OCI-LY3 (cell line): Measurements from ENCODE around the gene DEDD2.

ENCODE experiments used
- H2AFZ ChIP-seq: fragments of 200-600, 300-600 bp; shearing (Covaris generic); 2 replicates; pipeline ENCODE4 v1.6.0; 2014; ENCODE audit warnings: antibody characterized with exemption, low read depth, low read length
- H3K27ac ChIP-seq: fragments of 200-600, 300-600 bp; sonication (generic); 2 replicates; pipeline ENCODE4 v1.5.1; 2014; ENCODE audit warnings: mild to moderate bottlenecking, low read length, moderate library complexity, mixed read lengths
- H3K27me3 ChIP-seq: fragments of 200-600, 300-600 bp; sonication (generic); 2 replicates; pipeline ENCODE4 v1.6.1; 2014; ENCODE audit warnings: low read depth, low read length, mixed read lengths
- H3K36me3 ChIP-seq: fragments of 200-600, 300-600 bp; sonication (generic); replicated peaks from 2 replicates; pipeline ENCODE3; 2014; ENCODE audit warnings: low read depth, low read length, mixed read lengths
- H3K4me1 ChIP-seq: fragments of 300-600, 200-600 bp; sonication (generic); 2 replicates; pipeline ENCODE4 v1.6.1; 2014; ENCODE audit warnings: low read length, mixed read lengths
- H3K4me2 ChIP-seq: fragments of 200-600, 300-600 bp; sonication (generic); 2 replicates; pipeline ENCODE4 v1.6.1; 2014; ENCODE audit warnings: low read length, mixed read lengths
- H3K4me3 ChIP-seq: fragments of 300-600, 200-600 bp; sonication (generic); 2 replicates; pipeline ENCODE4 v1.5.1; 2014; ENCODE audit warnings: antibody characterized with exemption, mild to moderate bottlenecking, low read length, moderate library complexity
- H3K79me2 ChIP-seq: fragments of 300-600, 200-600 bp; shearing (Covaris generic); 2 replicates; pipeline ENCODE4 v1.6.1; 2014; ENCODE audit warnings: mild to moderate bottlenecking, low read length, mixed read lengths
- H3K9ac ChIP-seq: fragments of 300-600, 200-600 bp; shearing (Covaris generic); 2 replicates; pipeline ENCODE4 v1.6.0; 2014; ENCODE audit warnings: mild to moderate bottlenecking, low read length, moderate library complexity
- H3K9me3 ChIP-seq: fragments of 200-600, 300-600 bp; shearing (Covaris generic); 2 replicates; pipeline ENCODE4 v1.6.1; 2014; ENCODE audit warnings: low read length, mixed read lengths; ENCODE audit not compliant: insufficient read depth
- H4K20me1 ChIP-seq: fragments of 200-600, 300-600 bp; sonication (generic); 2 replicates; pipeline ENCODE4 v1.6.1; 2016; ENCODE audit warnings: low read length, mixed read lengths; ENCODE audit not compliant: insufficient read depth
- EZH2phosphoT487 ChIP-seq: fragments of 200-600 bp; shearing (Covaris generic); IDR thresholded peaks from 2 replicates; pipeline ENCODE4 v1.6.1; 2018; ENCODE audit warnings: antibody characterized with exemption, mixed run types, low read depth
- TF ChIP-seq, protein P1 (sequence below): fragments of 200-600, 300-600 bp; sonication (generic); IDR thresholded peaks from 2 replicates; pipeline ENCODE4 v1.5.1; 2014; ENCODE audit warnings: antibody characterized with exemption, low read length, low read depth

DEDD2 gene

GRCh38 chr19:42228641-42229040 lies 11.2 kb upstream of the DEDD2 start:
- no peak overlapping the region for H3K4me2 ChIP-seq
- peaks cover 72% of the 10 kb centered on the region for H3K36me3 ChIP-seq
- no peak overlapping the region for H3K27ac ChIP-seq
- H3K27me3 ChIP-seq, result no peaks in the 10 kb centered on the region
- no peaks in the 10 kb centered on the region for H3K9me3 ChIP-seq
- H3K9ac ChIP-seq, result no peak overlapping the region
- no peak overlapping the region for H3K4me3 ChIP-seq
- peaks cover 52% of the 10 kb centered on the region for H3K79me2 ChIP-seq
- H3K4me1 ChIP-seq, result no peaks in the 10 kb centered on the region
- H4K20me1 ChIP-seq, result peaks cover 24% of the 10 kb centered on the region; the same call in 1 of the 2 replicates
- H2AFZ ChIP-seq, result no peak overlapping the region
- no peak for TF ChIP-seq EZH2phosphoT487
- TF ChIP-seq, protein P1, sequence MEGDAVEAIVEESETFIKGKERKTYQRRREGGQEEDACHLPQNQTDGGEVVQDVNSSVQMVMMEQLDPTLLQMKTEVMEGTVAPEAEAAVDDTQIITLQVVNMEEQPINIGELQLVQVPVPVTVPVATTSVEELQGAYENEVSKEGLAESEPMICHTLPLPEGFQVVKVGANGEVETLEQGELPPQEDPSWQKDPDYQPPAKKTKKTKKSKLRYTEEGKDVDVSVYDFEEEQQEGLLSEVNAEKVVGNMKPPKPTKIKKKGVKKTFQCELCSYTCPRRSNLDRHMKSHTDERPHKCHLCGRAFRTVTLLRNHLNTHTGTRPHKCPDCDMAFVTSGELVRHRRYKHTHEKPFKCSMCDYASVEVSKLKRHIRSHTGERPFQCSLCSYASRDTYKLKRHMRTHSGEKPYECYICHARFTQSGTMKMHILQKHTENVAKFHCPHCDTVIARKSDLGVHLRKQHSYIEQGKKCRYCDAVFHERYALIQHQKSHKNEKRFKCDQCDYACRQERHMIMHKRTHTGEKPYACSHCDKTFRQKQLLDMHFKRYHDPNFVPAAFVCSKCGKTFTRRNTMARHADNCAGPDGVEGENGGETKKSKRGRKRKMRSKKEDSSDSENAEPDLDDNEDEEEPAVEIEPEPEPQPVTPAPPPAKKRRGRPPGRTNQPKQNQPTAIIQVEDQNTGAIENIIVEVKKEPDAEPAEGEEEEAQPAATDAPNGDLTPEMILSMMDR, result no peak

DNA sequence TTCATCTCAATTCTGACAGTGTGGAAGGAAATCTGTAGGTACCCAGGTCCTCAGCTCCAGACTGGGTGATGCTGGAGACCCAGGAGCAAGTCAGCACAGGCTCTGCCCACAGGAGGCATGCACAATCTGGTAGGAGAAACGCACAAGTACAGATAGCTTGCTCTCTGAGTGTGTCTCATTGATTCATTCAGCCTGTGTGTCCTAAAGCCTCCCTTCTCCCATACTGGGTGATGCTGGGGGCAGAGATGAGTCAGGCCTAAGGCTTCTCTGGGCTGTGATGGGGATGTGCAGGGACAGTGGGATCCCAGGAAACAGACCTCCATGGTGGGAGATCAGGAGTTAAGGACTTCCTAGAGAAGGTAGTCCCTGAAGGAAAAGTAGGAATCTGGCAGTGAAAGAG lies 9.4 kb upstream of the DEDD2 start:
- Histone ChIP-seq H3K9ac (no peak overlapping the region), H4K20me1 (peaks cover 33% of the 10 kb centered on the region; the same call in 1 of the 2 replicates), H3K4me3 (no peak overlapping the region), H3K27me3 (no peaks in the 10 kb centered on the region), H3K27ac (no peak overlapping the region), H3K9me3 (no peaks in the 10 kb centered on the region), H3K36me3 (peaks cover 64% of the 10 kb centered on the region), H3K79me2 (peaks cover 62% of the 10 kb centered on the region), H2AFZ (no peak overlapping the region), H3K4me2 (no peak overlapping the region), H3K4me1 (no peaks in the 10 kb centered on the region)
- TF ChIP-seq, protein P1, result no peak
- no peak for TF ChIP-seq EZH2phosphoT487

DNA sequence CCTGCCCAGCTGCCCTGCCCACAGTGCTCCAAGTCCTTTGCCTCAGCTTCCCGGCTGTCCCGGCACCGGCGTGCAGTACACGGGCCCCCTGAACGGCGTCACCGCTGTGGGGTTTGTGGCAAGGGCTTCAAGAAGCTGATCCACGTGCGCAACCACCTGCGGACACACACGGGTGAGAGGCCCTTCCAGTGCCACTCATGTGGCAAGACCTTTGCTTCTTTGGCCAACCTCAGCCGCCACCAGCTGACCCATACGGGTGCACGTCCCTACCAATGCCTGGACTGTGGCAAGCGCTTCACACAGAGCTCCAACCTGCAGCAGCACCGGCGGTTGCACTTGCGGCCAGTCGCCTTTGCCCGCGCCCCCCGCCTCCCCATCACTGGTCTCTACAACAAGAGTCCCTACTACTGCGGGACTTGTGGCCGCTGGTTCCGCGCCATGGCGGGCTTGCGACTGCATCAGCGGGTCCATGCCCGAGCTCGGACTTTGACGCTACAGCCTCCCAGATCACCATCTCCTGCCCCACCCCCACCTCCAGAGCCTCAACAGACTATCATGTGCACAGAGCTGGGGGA lies 8.3 kb upstream of the DEDD2 start:
- Histone ChIP-seq H3K4me1 (peaks cover 5% of the 10 kb centered on the region), H3K9ac (no peak overlapping the region), H3K4me3 (no peak overlapping the region), H3K9me3 (no peaks in the 10 kb centered on the region), H3K4me2 (no peak overlapping the region), H3K27me3 (no peaks in the 10 kb centered on the region), H3K27ac (no peak overlapping the region), H2AFZ (no peak overlapping the region), H3K79me2 (peaks cover 73% of the 10 kb centered on the region), H3K36me3 (peaks cover 56% of the 10 kb centered on the region), H4K20me1 (peaks cover 33% of the 10 kb centered on the region; the same call in 1 of the 2 replicates)
- TF ChIP-seq EZH2phosphoT487, result no peak
- TF ChIP-seq, protein P1, result no peak

GRCh38 chr19:42224940-42225717 lies 7.7 kb upstream of the DEDD2 start:
- H4K20me1 ChIP-seq, result peaks cover 33% of the 10 kb centered on the region; the same call in 1 of the 2 replicates
- no peaks in the 10 kb centered on the region for H3K27me3 ChIP-seq
- peaks cover 6% of the 10 kb centered on the region for H3K4me1 ChIP-seq
- H3K27ac ChIP-seq, result no peak overlapping the region
- H3K4me2 ChIP-seq, result no peak overlapping the region
- H3K9ac ChIP-seq, result no peak overlapping the region
- no peak overlapping the region for H3K4me3 ChIP-seq
- no peaks in the 10 kb centered on the region for H3K9me3 ChIP-seq
- H3K79me2 ChIP-seq, result peaks cover 76% of the 10 kb centered on the region
- no peak overlapping the region for H2AFZ ChIP-seq
- TF ChIP-seq EZH2phosphoT487, result no peak
- TF ChIP-seq, protein P1, result no peak
- peaks cover 52% of the 10 kb centered on the region for H3K36me3 ChIP-seq
